H1 (cell line): ENCODE data around the gene ASXL3. TPM values are rescaled to one million over a fixed set of nuclear protein-coding genes. Genes with fewer than 3 reads are reported as not detected.

Experiments used
- CTCF ChIA-PET: fragments of 300-600 bp; sonication (Branson Sonifier 250); formaldehyde crosslinking; loops from one replicate; lab custom pipeline; 2021; ENCODE audit not compliant: partially characterized antibody; lab: Charles Lee
- POLR2A ChIA-PET: fragments of 300-600 bp; sonication (Branson Sonifier 250); formaldehyde crosslinking; loops from one replicate; lab custom pipeline; 2021; ENCODE audit warnings: inconsistent platforms; ENCODE audit not compliant: partially characterized antibody; lab: Charles Lee
- DNase-seq, 2 experiments: peaks; one replicate each; pipeline versions ENCODE4 v3.0.0 to v3.0.0-alpha.2; 2010 to 2022; ENCODE audit warnings: low spot score in 2 of 2, low read depth in 1 of 2, mixed read lengths in 1 of 2
- FAIRE-seq: peaks from 2 replicates; lab custom pipeline; 2011; peaks lifted over from hg19 to GRCh38; lab: Jason Lieb, UNC
- H2AFZ ChIP-seq: 2 replicates; pipeline ENCODE4 v1.8.1; 2012; ENCODE audit warnings: low read length, inconsistent platforms
- H2AK5ac ChIP-seq: 2 replicates; pipeline ENCODE4 v1.6.1; 2013; ENCODE audit warnings: low read depth, low read length
- H2BK120ac ChIP-seq: replicated peaks from 2 replicates; pipeline ENCODE3; 2013; ENCODE audit warnings: low read depth, low read length, inconsistent platforms
- H2BK12ac ChIP-seq: 2 replicates; pipeline ENCODE4 v1.6.1; 2013; ENCODE audit warnings: low read depth, low read length
- H2BK15ac ChIP-seq: 2 replicates; pipeline ENCODE4 v1.6.1; 2013; ENCODE audit warnings: low read length
- H2BK20ac ChIP-seq: 2 replicates; pipeline ENCODE4 v1.6.1; 2013; ENCODE audit warnings: low read length
- H2BK5ac ChIP-seq: 2 replicates; pipeline ENCODE4 v1.6.1; 2013; ENCODE audit warnings: low read depth, low read length
- H3K14ac ChIP-seq: 2 replicates; pipeline ENCODE4 v1.6.1; 2013; ENCODE audit warnings: inconsistent platforms; ENCODE audit not compliant: insufficient read length
- H3K18ac ChIP-seq: 2 replicates; pipeline ENCODE4 v1.6.1; 2013; ENCODE audit warnings: low read length; ENCODE audit errors: extremely low read depth
- H3K23ac ChIP-seq: 2 replicates; pipeline ENCODE4 v1.6.1; 2013; ENCODE audit warnings: inconsistent platforms; ENCODE audit not compliant: insufficient read length
- H3K23me2 ChIP-seq: 2 replicates; pipeline ENCODE4 v1.6.1; 2013; ENCODE audit warnings: low read depth, low read length
- H3K27ac ChIP-seq: 2 replicates; pipeline ENCODE4 v1.6.1; 2011; ENCODE audit warnings: low read depth, low read length, inconsistent platforms
- H3K27me3 ChIP-seq, 4 experiments: replicated peaks in 1 of 4; 1 replicate in 1 of 4; 2 replicates in 3 of 4; pipeline versions ENCODE4 v1.6.1 to v1.8.1; 2011 to 2013; ENCODE audit warnings: low read length in 3 of 4, mild to moderate bottlenecking in 3 of 4, inconsistent platforms in 2 of 4, mixed read lengths in 2 of 4, moderate library complexity in 1 of 4; ENCODE audit not compliant: control insufficient read depth in 3 of 4, insufficient read depth in 3 of 4; ENCODE audit errors: extremely low read depth in 1 of 4
- H3K36me3 ChIP-seq, 4 experiments: 2 replicates each; pipeline versions ENCODE4 v1.6.1 to v1.8.1; 2011 to 2013; ENCODE audit warnings: mild to moderate bottlenecking in 4 of 4, low read length in 3 of 4, moderate library complexity in 2 of 4, control low read depth in 1 of 4, inconsistent platforms in 1 of 4; ENCODE audit not compliant: insufficient read depth in 4 of 4, control insufficient read depth in 2 of 4
- H3K4ac ChIP-seq: replicated peaks from 2 replicates; pipeline ENCODE3; 2013; ENCODE audit warnings: low read length, low read depth, mixed read lengths, inconsistent platforms; ENCODE audit not compliant: insufficient read length
- H3K4me1 ChIP-seq, 4 experiments: replicated peaks in 1 of 4; 1 replicate in 1 of 4; 2 replicates in 3 of 4; pipeline versions ENCODE4 v1.6.1 to v1.8.1; 2011 to 2013; ENCODE audit warnings: low read length in 3 of 4, inconsistent platforms in 2 of 4, mixed read lengths in 1 of 4; ENCODE audit not compliant: insufficient read depth in 4 of 4, control insufficient read depth in 3 of 4
- H3K4me2 ChIP-seq, 2 experiments: 2 replicates each; pipeline versions ENCODE4 v1.6.1 to v1.8.1; 2011 to 2013; ENCODE audit warnings: low read depth in 2 of 2, low read length in 2 of 2, control low read depth in 1 of 2, inconsistent platforms in 1 of 2, mild to moderate bottlenecking in 1 of 2; ENCODE audit not compliant: insufficient read depth in 1 of 2
- H3K4me3 ChIP-seq, 4 experiments: fragments of 200-600, 300-600 bp in 1 of 4; sonication (generic), shearing (Covaris generic), sonication (Bioruptor Twin) in 1 of 4; 2 replicates each; pipeline versions ENCODE4 v1.5.1 to v1.8.1; 2011 to 2016; ENCODE audit warnings: low read length in 4 of 4, low read depth in 3 of 4, control low read depth in 2 of 4, inconsistent platforms in 2 of 4, mild to moderate bottlenecking in 2 of 4, mixed read lengths in 1 of 4, moderate library complexity in 1 of 4; ENCODE audit not compliant: insufficient read depth in 2 of 4; ENCODE audit errors: extremely low read depth in 1 of 4
- H3K56ac ChIP-seq: replicated peaks from 2 replicates; pipeline ENCODE3; 2013; ENCODE audit warnings: low read depth, mild to moderate bottlenecking, mixed read lengths, low read length, inconsistent platforms; ENCODE audit not compliant: insufficient read length
- H3K79me1 ChIP-seq: 2 replicates; pipeline ENCODE4 v1.6.1; 2013; ENCODE audit warnings: low read depth, low read length, control low read depth
- H3K79me2 ChIP-seq, 2 experiments: 2 replicates each; pipeline versions ENCODE4 v1.6.1 to v1.8.1; 2012 to 2013; ENCODE audit warnings: low read length in 2 of 2, mild to moderate bottlenecking in 2 of 2, inconsistent platforms in 1 of 2; ENCODE audit not compliant: insufficient read depth in 2 of 2, control insufficient read depth in 1 of 2
- H3K9ac ChIP-seq, 4 experiments: replicated peaks in 1 of 4; 1 replicate in 1 of 4; 2 replicates in 3 of 4; pipeline versions ENCODE4 v1.6.1 to v1.8.1; 2011 to 2013; ENCODE audit warnings: low read depth in 3 of 4, low read length in 3 of 4, control low read depth in 2 of 4, mild to moderate bottlenecking in 2 of 4, moderate library complexity in 2 of 4, inconsistent platforms in 1 of 4; ENCODE audit errors: extremely low read depth in 1 of 4
- H3K9me3 ChIP-seq, 2 experiments: 2 replicates each; pipeline versions ENCODE4 v1.6.1 to v1.8.1; 2012 to 2013; ENCODE audit warnings: mild to moderate bottlenecking in 2 of 2, moderate library complexity in 2 of 2, control low read depth in 1 of 2, inconsistent platforms in 1 of 2, low read depth in 1 of 2, low read length in 1 of 2, mixed read lengths in 1 of 2; ENCODE audit not compliant: insufficient read depth in 2 of 2
- H4K20me1 ChIP-seq, 2 experiments: replicated peaks in 1 of 2; 2 replicates each; pipeline versions ENCODE3 to v1.8.1; 2011 to 2013; ENCODE audit warnings: inconsistent platforms in 2 of 2, low read length in 2 of 2, mild to moderate bottlenecking in 1 of 2; ENCODE audit not compliant: insufficient read depth in 2 of 2, control insufficient read depth in 1 of 2
- H4K5ac ChIP-seq: 2 replicates; pipeline ENCODE4 v1.6.1; 2013; ENCODE audit warnings: low read length, low read depth, mixed read lengths, inconsistent platforms; ENCODE audit not compliant: insufficient read length
- H4K8ac ChIP-seq: 2 replicates; pipeline ENCODE4 v1.8.0; 2013; ENCODE audit warnings: mild to moderate bottlenecking, moderate library complexity, low read length, inconsistent platforms; ENCODE audit not compliant: insufficient read depth; ENCODE audit errors: extremely low read depth
- H4K91ac ChIP-seq: replicated peaks from 2 replicates; pipeline ENCODE3; 2013; ENCODE audit warnings: low read length, mixed read lengths, inconsistent platforms; ENCODE audit not compliant: insufficient read length
- CBX5 ChIP-seq: fragments of 300-800, 300-1000 bp; sonication (generic); IDR thresholded peaks from 2 replicates; pipeline ENCODE4 v1.7.1; 2016; ENCODE audit warnings: antibody characterized with exemption, low read length, low read depth
- E2F6 ChIP-seq: IDR thresholded peaks from 2 replicates; pipeline ENCODE4 v1.6.1; 2012; ENCODE audit warnings: inconsistent platforms
- KDM4A ChIP-seq: IDR thresholded peaks from one replicate; pipeline ENCODE4 v1.7.1; 2012; ENCODE audit warnings: low read depth, mild to moderate bottlenecking, moderate library complexity, low read length, inconsistent platforms; ENCODE audit not compliant: severe bottlenecking
- PHF8 ChIP-seq: fragments of 200-600 bp; sonication (generic); conservative IDR thresholded peaks from 2 replicates; pipeline ENCODE4 v1.7.1; 2012; ENCODE audit warnings: low read depth, mild to moderate bottlenecking, inconsistent platforms, low read length, moderate library complexity
- RAD21 ChIP-seq, 2 experiments: IDR thresholded peaks in 1 of 2; conservative IDR thresholded peaks in 1 of 2; 2 replicates each; pipeline ENCODE4 v1.6.1; 2011; ENCODE audit warnings: low read depth in 2 of 2, low read length in 2 of 2, improper control_type of control experiment in 1 of 2, inconsistent platforms in 1 of 2, mild to moderate bottlenecking in 1 of 2, moderate library complexity in 1 of 2
- RFX5 ChIP-seq: IDR thresholded peaks from 2 replicates; pipeline ENCODE4 v1.6.1; 2011; ENCODE audit warnings: low read depth, low read length, improper control_type of control experiment, borderline replicate concordance
- SP2 ChIP-seq: IDR thresholded peaks from 2 replicates; pipeline ENCODE4 v1.6.1; 2012; ENCODE audit warnings: mild to moderate bottlenecking, low read length, inconsistent platforms
- SRF ChIP-seq: IDR thresholded peaks from 2 replicates; pipeline ENCODE4 v1.6.1; 2011; ENCODE audit warnings: mild to moderate bottlenecking, low read depth, low read length, moderate library complexity
- SUZ12 ChIP-seq: fragments of 200-600 bp; sonication (generic); IDR thresholded peaks from 2 replicates; pipeline ENCODE4 v1.6.1; 2012; ENCODE audit warnings: mild to moderate bottlenecking, inconsistent platforms, low read length, moderate library complexity, mixed read lengths
- TAF7 ChIP-seq: optimal IDR thresholded peaks from 2 replicates; pipeline ENCODE3; 2011; ENCODE audit warnings: low read depth, mild to moderate bottlenecking, inconsistent platforms, low read length, moderate library complexity, borderline replicate concordance
- WGBS, 2 experiments: shearing (Covaris generic) in 1 of 2; methylation state at CpG; one replicate each; pipeline versions ENCODE4 v1.1.6 to v1.1.7; 2013 to 2015; ENCODE audit warnings: low lambda C conversion rate in 2 of 2, mixed read lengths in 2 of 2, inconsistent platforms in 1 of 2, low coverage in 1 of 2, missing lambda C conversion rate in 1 of 2; ENCODE audit not compliant: insufficient replicate concordance in 2 of 2, insufficient coverage in 1 of 2, insufficient read length in 1 of 2; ENCODE audit errors: extremely low coverage in 1 of 2, missing lambda C conversion rate in 1 of 2; 5-methylcytosine and 5-hydroxymethylcytosine counted together
- polyA plus RNA-seq, 7 experiments: library from polyadenylated mRNA; depleted of rRNA in 3 of 7; stranded (reverse) in 5 of 7; unstranded in 2 of 7; fragments of >200 nt in 5 of 7; fragments of 200-250 nt in 2 of 7; gene quantifications; 1 replicate in 5 of 7; 2 replicates in 1 of 7; 4 replicates in 1 of 7; pipeline versions ENCODE4 v1.2.1 to v1.2.3, GENCODE V29; 2011 to 2013; ENCODE audit warnings: missing spikeins in 2 of 7, mixed read lengths in 2 of 7
- total RNA-seq: library from RNA; stranded (reverse); fragmentation: NEBNext Ultra II Directional; extraction: Animal tissue kit (Norgen Biotek cat#: 25700); gene quantifications from 2 replicates; pipeline ENCODE4 v1.2.1, GENCODE V29; 2021
- TF ChIP-seq, protein P1 (sequence below): IDR thresholded peaks from 2 replicates; pipeline ENCODE4 v1.6.1; 2011; ENCODE audit warnings: low read length, improper control_type of control experiment

Gene ASXL3
- total and polyA plus RNA-seq, 2 of the 8 experiments (the other 6 are each of a cell fraction or from before 2014, with no cell fraction given) = 0.08 to 1.3 TPM

GRCh38 chr18:33755391-33755790, 177.4 kb downstream of the ASXL3 start:
- Histone ChIP-seq H3K27me3 (no peaks in the 10 kb centered on the region), H3K18ac (no peak overlapping the region), H3K4me1 (no peaks in the 10 kb centered on the region), H2BK120ac (no peak overlapping the region), H3K36me3 (no peaks in the 10 kb centered on the region), H3K56ac (no peak overlapping the region), H3K79me1 (no peaks in the 10 kb centered on the region), H3K4me3 (no peak overlapping the region), H2BK15ac (no peak overlapping the region), H3K4me2 (no peak overlapping the region), H4K20me1 (no peaks in the 10 kb centered on the region), H3K27ac (no peak overlapping the region), H3K79me2 (no peaks in the 10 kb centered on the region), H2AK5ac (no peak overlapping the region), H2AFZ (no peak overlapping the region), H3K23me2 (no peaks in the 10 kb centered on the region), H3K4ac (no peak overlapping the region), H2BK5ac (no peak overlapping the region), H4K91ac (no peak overlapping the region), H2BK20ac (no peak overlapping the region), H3K23ac (no peak overlapping the region), H2BK12ac (no peak overlapping the region), H3K9ac (no peak overlapping the region), H3K14ac (no peak overlapping the region), H3K9me3 (no peaks in the 10 kb centered on the region), H4K5ac (no peak overlapping the region), H4K8ac (no peak overlapping the region)
- DNase-seq (no peak), FAIRE-seq (no peak)
- POLR2A ChIA-PET = no interaction called here
- WGBS, 2 experiments = 76% methylated on average over 3 of the region's 3 CpGs; no CpG with 5 or more reads in 1 of the 2 experiments
- CTCF ChIA-PET = interaction anchor here (1.1 to 2.1 kb wide), 3 partner anchors 10 to 85 kb away, joined by 4 to 7 read pairs (median 4); no protein-coding TSS in a partner anchor
- no peak for TF ChIP-seq PHF8
- no peak for TF ChIP-seq SUZ12
- TF ChIP-seq RFX5 = no peak
- TF ChIP-seq, protein P1, sequence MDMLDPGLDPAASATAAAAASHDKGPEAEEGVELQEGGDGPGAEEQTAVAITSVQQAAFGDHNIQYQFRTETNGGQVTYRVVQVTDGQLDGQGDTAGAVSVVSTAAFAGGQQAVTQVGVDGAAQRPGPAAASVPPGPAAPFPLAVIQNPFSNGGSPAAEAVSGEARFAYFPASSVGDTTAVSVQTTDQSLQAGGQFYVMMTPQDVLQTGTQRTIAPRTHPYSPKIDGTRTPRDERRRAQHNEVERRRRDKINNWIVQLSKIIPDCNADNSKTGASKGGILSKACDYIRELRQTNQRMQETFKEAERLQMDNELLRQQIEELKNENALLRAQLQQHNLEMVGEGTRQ = no peak
- TF ChIP-seq RAD21 (IDR thresholded peaks at IDR 0.05 in 1 of 2, conservative IDR thresholded peaks at IDR 0.05 in 1 of 2; ENCODE audit: low read depth in 2 of 2, low read length in 2 of 2) = no peak
- no peak for TF ChIP-seq SRF
- no peak for TF ChIP-seq SP2
- TF ChIP-seq CBX5 = no peak
- TF ChIP-seq KDM4A = no peak
- TF ChIP-seq E2F6 = no peak
- TF ChIP-seq TAF7 = no peak
